G401 (cell line): ENCODE data around the gene CARD14. TPM values are rescaled to one million over a fixed set of nuclear protein-coding genes. Genes with fewer than 3 reads are reported as not detected.
"Not testable (repeated sequence)": the region's sequence is repeated elsewhere in the genome, so short reads cannot be mapped to it uniquely, and the experiment has no call there.

Experiments used
- DNase-seq: peaks from one replicate; pipeline ENCODE4 v3.0.0-alpha.2; 2015; ENCODE audit warnings: low spot score
- in situ Hi-C: cut with HindIII; loops from 2 replicates; pipeline ENCODE4 v1.10.0; 2016; ENCODE audit warnings: low sequenced_read_pairs, mixed read lengths
- total RNA-seq: library from RNA; depleted of rRNA; stranded (reverse); fragments of >200 nt; shearing (Covaris generic); gene quantifications from 2 replicates; pipeline ENCODE4 v1.2.3, GENCODE V29; 2014

The CARD14 gene
- total RNA-seq, 1 experiment from 2014 or later: 0.44 TPM

DNA sequence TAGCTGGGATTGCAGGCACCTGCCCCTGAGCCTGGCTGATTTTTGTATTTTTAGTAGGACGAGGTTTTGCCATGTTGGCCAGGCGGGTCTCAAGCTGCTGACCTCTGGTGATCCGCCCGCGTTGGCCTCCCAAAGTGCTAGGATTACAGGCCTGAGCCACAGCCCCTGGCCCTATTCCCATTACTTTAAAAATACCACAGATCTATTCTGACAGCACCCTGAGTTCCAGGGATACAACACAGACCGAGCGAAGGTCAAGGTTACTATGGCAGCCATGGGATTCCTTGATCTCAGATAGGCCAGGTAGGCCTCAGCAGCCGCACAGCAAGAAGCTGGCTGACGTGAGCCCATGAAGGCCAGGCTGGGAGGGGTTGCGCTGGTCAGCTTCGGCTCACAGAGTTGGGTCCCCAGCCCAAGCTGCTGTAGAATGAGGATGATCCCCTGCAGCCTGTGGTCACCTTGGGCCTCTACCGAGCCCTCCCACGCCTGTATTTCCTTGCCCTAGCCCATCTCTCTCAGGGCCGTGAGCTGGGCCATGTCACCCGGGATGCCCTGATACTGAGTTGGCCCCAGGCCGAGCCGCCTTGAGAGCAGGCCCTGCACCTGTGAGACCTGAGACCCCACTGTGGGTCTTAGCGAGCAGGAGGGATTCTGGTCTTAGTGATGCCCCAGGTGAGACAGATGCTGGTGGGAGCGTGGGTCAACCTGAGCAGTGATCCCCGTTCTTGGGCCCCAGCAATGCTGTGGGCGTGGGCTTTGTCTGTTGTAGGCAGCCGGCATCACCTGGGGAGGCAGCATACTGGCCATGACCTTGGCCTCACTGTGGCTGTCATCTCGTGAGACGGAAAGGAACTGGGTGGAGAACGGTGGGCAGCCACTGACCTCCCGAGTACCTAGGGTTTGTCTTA is 74.0 kb downstream of the CARD14 start:
- in situ Hi-C loops: no loop called here
- DNase-seq: no peak

DNA sequence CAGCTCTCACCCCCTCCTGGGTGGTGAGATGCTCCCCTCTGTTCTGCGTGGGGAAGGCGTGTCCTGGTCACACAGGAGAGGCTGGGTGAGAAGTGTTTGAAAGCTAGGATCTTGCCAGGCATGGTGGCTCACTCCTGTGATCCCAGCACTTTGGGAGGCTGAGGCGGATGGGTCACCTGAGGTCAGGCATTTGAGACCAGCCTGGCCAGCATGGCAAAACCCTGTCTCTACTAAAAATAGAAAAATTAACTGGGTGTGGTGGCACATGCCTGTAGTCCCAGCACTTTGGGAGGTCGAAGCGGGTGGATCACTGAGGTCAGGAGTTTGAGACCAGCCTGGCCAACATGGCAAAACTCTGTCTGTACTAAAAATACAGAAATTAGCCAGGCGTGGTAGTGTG is 74.6 kb downstream of the CARD14 start:
- in situ Hi-C loops, DNase-seq: not testable (repeated sequence)

DNA sequence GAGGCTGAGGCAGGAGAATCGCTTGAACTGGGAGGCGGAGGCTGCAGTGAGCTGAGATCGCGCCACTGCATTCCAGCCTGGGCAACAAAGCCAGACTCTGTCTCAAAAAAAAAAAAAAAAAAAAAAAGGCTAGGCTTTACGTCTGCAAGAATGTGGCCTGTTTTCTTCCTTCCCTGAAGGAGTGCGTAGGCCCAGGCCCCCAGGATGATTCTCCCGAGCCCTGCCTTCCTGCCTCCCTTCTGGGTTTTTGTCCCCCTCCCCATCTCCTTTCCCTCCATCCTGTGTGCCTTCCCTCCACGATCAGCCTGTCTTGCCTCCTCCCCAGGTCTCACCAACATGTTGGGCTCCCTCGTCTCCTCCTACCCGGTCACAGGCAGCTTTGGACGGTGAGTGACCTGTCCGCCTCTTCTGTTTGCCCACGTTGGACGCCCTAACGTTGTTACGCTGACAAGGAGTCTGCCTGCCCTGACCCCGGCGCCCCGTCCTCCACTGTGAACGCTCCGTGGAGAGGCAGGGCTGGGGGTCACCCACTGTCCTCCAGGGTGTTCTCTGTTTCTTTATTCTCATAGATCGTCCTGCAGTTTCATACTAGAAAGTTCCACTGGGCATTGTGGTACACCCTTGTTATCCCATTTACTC is 75.2 kb downstream of the CARD14 start:
- no peak for DNase-seq
- in situ Hi-C loops: no loop called here

DNA sequence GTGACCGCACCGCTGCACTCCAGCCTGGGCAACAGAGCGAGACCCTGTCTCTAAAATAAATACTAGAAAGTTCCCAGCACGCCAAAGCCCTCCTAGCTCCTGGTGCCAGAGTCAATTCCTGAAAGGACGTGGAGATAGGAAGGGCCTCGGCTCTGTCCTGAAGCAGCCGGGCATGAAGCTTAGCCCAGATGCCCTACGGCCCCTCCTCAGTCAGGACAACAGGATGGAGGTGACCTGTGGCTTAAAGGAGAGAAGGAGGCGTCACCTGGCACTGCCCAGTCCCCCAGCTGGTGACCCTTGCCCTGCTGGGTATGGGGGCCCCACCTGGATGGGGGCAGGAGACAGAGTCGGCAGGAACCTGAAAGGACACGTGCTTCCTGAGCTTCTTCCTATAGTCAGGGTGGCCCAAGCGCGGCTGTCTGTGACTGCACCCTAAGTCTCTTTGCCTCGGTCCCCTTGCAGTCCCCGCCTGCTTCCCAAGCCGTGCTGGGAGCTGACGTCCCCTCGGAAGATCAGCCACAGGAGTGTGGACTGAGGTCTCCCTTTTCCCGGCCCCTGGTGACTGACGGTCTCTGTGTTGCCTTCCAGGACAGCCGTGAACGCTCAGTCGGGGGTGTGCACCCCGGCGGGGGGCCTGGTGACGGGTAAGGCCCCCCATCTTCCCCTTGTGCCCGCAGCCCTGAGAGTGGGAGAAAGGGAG is 75.9 kb downstream of the CARD14 start:
- in situ Hi-C loops: no loop called here
- no peak for DNase-seq

DNA sequence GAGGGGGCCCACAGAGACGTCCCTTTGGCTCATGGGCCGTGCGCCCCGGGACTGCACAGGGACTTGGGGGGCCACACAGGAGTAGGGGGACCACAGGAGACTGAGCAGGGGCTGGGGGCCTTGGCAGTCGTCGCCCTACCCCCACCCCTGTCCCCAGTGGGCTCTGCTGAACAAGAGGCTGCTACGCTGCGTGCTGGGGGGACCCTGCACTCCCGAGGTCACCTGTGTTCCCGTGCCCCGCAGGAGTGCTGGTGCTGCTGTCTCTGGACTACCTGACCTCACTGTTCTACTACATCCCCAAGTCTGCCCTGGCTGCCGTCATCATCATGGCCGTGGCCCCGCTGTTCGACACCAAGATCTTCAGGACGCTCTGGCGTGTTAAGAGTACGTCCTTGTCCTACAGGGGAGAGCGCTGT is 76.4 kb downstream of the CARD14 start:
- in situ Hi-C loops: no loop called here

DNA sequence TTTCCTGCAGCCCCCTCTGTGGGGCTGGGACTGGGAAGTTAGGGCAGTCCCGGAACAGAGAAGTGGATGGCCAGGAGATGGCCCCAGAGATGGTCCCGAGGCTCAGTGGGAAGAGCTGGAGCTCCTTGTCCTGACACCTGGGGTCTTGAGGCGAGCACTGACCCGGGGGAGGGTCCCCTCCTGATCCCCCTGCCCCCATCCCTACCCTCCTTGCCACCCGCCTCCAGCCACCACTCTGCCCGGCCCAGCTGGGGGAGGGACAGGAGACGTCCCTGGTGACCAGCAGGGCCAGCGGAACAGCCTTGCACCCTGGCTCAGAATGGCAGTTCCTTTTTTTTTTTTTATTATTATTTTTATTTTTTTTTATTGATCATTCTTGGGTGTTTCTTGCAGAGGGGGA is 76.9 kb downstream of the CARD14 start:
- in situ Hi-C loops: no loop called here
- no peak for DNase-seq

More for the DNA sequence above, 76.4 kb downstream of the CARD14 start:
- DNase-seq: no peak

DNA sequence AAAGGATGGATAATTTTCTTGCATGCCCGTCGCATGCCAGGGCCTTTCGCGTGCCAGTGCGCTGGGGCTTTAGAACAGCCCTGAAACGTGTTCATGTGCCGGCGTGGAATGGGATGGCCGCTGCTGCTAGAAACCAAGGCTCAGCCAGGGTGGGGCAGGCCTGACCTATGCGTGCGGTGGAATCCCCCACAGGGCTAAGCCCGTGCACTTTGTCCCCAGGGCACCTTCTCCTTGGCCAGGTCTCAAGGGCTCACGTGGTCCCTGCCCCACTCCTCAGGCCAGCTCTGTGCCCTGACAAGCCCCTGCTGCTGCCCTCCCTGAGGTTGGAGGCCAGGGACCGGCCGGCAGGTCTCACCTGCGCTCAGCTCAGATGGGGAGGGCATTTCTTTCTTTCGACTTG is 77.7 kb downstream of the CARD14 start:
- in situ Hi-C loops: no loop called here
- no peak for DNase-seq

DNA sequence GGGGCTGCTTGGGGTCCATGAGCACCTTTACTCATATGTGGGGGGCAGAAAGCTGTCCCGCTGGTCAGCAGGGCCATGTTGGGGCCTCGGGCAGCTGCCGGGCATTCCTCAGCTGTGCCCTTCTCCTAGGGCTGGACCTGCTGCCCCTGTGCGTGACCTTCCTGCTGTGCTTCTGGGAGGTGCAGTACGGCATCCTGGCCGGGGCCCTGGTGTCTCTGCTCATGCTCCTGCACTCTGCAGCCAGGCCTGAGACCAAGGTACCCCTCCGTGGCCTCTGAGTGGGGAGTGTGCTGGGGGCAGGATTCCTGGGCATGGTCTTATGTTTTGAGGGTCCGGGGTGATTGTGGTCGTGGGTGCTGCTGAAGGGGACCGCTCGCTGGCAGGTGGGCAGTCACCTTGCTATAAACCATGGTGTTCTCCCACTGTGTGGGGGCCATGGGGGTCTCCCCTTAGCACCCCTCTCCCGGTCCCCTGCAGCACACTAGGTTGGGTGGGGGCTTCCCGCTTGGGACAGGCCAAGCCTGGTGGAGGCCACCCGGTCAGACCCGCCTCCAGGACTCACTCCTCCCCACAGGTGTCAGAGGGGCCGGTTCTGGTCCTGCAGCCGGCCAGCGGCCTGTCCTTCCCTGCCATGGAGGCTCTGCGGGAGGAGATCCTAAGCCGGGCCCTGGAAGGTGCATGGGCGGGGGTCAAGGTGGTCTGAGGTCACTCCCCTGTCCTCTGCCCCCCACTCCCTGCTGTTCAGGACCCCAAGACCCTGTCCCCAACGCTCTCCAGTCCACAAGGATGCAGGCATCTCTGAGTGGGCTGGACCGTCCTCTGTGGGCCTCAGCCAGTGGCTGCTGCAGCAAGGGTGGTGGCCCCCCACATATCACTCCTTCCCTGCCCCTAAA is 78.4 kb downstream of the CARD14 start:
- no peak for DNase-seq
- in situ Hi-C loops: no loop called here

DNA sequence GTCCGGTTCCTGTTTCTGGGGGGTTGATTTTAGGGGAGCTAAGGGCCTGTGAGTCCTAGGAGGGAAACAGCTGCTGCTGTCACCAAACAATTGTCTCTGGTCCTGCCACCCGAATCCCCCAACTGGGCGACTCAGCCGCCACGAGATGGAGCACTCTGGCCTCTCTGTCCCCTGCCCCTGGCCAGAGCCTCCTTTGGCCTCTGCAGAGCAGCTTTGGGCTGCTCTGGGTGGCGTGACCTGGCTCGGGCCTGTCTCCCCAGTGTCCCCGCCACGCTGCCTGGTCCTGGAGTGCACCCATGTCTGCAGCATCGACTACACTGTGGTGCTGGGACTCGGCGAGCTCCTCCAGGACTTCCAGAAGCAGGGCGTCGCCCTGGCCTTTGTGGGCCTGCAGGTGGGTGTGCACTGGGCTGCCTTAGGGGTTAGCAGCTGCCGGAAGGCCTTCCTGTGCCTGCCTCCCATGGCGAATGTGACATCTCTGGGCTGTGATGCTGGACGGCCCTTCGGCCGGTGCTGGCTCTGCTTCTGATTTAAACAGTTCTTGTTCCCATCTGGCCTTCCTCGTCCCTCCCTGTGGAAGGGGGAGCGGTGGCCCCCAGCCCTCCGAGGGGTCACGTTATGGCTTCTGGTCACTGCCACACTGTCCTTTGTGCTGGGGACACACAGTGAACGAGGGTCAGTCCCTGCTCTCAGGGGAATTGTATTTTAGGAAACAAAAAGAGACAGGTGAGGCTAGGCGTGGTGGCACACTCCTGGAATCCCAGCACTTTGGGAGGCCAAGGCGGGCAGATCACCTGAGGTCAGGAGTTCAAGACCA is 79.3 kb downstream of the CARD14 start:
- in situ Hi-C loops: no loop called here
- no peak for DNase-seq

DNA sequence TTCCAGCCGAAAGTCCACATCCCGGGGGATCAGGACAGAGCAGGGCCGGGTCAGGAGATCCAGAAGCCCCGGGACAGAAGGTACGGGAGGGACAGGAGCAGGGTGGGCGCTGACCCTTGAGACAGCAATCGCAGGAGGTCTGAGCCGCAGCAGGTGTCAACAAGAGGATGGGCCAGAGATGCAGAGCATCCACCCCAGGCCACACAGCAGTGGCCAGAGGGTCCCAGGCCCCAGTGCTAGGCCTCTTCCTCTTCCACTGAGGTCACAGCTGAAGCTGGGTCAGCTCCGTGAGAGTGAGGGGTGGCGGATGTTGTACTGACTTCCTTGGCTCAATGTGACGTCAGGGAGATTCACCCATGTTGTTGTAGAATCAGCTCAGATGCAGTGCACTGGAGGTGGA is 82.1 kb downstream of the CARD14 start:
- DNase-seq: no peak
- in situ Hi-C loops: no loop called here

DNA sequence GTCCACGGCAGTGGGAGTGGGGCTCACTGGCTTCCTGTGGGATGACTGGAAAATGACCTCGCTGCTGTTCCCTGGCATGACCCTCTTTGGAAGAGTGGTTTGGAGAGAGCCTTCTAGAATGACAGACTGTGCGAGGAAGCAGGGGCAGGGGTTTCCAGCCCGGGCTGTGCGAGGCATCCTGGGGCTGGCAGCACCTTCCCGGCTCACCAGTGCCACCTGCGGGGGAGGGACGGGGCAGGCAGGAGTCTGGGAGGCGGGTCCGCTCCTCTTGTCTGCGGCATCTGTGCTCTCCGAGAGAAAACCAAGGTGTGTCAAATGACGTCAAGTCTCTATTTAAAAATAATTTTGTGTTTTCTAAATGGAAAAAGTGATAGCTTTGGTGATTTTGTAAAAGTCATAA is 83.0 kb downstream of the CARD14 start:
- DNase-seq: no peak
- in situ Hi-C loops: no loop called here

DNA sequence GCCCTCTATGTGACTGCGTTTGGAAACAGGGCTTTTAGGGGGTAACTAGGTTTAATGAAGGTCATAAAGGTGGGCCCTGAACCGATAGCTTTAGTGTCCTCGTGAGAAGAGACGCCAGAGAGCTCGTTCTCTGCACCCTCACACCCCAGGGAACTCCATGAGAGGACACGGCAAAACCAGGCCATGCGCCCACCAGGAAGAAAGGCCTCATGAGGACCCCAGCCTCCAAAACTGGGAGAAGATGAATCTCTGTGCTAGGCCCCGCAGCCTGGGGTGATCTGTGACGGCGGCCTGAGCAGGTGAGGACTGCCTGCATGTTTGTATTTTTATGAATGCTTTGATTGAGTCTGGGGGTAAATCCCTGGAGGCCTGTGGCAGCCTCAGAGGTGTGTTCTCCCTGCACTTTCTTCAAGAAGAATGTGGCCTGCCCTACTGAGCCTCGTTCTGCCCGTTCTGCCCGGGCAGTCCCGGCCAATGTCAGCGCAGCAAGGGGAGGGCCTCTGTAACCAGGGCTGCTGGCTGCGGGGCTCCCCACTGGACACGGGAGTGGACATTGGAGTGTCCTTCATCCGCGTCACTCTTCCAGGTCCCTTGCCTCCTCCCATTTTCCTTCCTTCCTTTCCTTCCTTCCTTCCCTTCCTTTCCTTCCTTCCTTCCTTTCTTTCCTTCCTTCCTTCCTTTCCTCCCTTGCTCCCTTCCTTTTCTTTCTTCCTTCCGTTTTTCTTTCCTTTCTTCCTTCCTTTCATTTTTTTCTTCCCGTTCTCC is 84.0 kb downstream of the CARD14 start:
- DNase-seq: no peak
- in situ Hi-C loops: no loop called here

DNA sequence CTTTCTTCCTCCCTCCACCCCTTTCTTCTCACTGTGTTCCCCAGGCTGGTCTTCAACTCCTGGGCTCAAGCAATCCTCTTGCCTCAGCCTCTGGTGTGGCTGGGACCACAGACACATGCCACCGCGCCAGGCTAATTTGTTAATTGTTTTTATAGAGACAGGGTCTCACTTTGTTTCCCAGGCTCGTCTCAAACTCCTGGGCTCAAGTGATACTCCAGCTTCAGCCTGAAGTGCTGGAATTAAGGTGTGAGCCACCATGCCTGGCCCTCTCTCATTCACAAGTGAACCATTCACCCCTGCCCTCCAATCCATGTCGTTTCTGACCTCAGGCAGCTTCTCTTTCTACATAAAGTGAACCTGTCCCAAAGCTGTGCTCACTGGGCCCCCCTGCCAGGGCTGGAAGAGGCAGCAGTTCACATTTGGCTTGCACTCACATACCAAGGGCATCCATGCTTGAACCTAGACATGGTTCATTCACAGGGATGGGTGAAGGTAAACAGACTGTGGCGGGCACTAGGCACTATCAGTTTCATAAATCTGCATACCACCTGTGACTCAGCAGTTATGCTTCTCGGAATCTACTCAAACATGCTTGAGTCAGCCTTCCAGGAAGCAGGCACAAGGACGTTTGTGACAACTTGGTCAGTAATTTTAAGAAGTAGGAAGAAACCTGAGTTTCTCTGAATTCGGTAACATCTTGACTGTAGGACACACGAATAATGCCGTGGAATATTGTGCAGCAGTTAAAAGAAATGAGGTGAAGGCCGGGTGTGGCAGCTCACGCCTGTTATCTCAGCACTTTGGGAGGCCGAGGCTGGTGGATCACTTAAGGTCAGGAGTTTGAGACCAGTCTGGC is 84.8 kb downstream of the CARD14 start:
- in situ Hi-C loops: no loop called here

DNA sequence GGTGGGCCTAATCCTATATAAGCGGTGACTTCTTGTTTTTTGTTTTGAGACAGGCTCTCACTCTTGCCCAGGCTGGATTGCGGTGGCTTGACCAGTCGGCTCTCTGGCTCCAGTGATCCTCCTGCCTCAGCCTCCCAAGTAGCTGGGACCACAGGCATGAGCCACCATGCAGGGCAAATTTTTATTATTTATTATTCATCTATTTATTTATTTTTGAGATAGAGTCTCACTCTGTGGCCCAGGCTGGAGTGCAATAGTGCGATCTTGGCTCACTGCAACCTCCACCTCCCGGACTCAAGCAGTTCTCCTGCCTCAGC is 86.2 kb downstream of the CARD14 start:
- no peak for DNase-seq
- in situ Hi-C loops: no loop called here

More for the DNA sequence above, 84.8 kb downstream of the CARD14 start:
- no peak for DNase-seq

DNA sequence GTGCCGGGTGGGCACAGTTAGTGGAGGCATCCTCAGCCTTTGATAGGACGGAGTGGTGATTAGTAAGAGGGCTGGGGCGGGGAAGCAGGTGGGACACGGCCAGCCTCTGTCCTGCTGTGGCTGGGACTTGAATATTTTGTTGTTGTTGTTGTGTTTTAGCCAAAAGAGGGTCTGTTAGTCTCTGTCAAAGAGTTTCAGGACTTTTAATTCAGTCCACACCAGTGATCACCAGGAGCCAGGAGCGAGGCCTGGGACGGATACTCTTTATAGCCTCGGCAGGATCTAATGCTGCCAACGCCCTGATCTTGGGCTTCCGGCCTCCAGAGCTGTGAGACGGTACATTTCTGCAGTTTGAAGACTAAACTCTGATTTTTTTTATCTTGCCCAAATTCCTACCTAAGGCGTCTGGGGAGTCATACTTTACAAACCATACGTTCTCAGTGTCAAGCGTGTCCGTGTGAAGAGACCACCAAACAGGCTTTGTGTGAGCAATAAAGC is 87.9 kb downstream of the CARD14 start:
- in situ Hi-C loops: no loop called here
- no peak for DNase-seq

DNA sequence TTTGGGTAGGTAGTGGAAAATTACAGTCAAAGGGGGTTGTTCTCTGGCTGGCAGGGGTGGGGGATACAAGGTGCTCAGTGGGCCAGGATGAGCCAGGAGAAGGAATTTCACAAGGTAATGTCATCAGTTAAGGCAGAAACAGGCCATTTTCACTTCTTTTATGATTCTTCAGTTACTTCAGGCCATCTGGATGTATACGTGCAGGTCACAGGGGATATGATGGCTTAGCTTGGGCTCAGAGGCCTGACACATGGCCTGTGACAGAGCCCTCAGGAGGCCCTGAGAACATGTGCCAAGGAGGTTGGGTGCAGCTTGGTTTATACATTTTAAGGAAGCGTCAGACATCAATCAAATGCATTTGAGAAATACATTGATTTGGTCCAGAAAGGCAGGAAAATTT is 88.5 kb downstream of the CARD14 start:
- DNase-seq, in situ Hi-C loops: not testable (repeated sequence)
